ENCODE results near the gene ANKRD33.
A peak's percentile ranks its signal among the peaks of the same experiment; 100 is the strongest.

Gene ANKRD33

GRCh38 chr12:51907856-51908425 lies 20.0 kb downstream of the ANKRD33 start:
- TF ChIP-seq POLR2AphosphoS5 (IDR thresholded peaks at IDR 0.05; ENCODE audit: low read depth, low read length) = no peak
- TF ChIP-seq PAX5 (IDR thresholded peaks at IDR 0.05; ENCODE audit: insufficient read depth, low read length, severe bottlenecking) = no peak
- TF ChIP-seq TAF1 (IDR thresholded peaks at IDR 0.05; ENCODE audit: low read depth, low read length) = no peak
- no peak for TF ChIP-seq SPI1 (IDR thresholded peaks at IDR 0.05; ENCODE audit: low read depth, low read length)
- no peak for TF ChIP-seq POU2F2 (IDR thresholded peaks at IDR 0.05; ENCODE audit: low read depth, low read length)
- no peak for TF ChIP-seq POLR2A (IDR thresholded peaks at IDR 0.05; ENCODE audit: low read depth, low read length)
- DNase-seq (ENCODE audit: insufficient read length, low spot score) (no peak), FAIRE-seq (no peak)

- DNase-seq (ENCODE audit: insufficient read length, low spot score) (no peak), FAIRE-seq (no peak)
- TF ChIP-seq TAF1 (IDR thresholded peaks at IDR 0.05; ENCODE audit: low read depth, low read length) = no peak
- TF ChIP-seq POU2F2 (IDR thresholded peaks at IDR 0.05; ENCODE audit: low read depth, low read length) = no peak
- no peak for TF ChIP-seq SPI1 (IDR thresholded peaks at IDR 0.05; ENCODE audit: low read depth, low read length)
- no peak for TF ChIP-seq PAX5 (IDR thresholded peaks at IDR 0.05; ENCODE audit: insufficient read depth, low read length, severe bottlenecking)
- TF ChIP-seq POLR2A (IDR thresholded peaks at IDR 0.05; ENCODE audit: low read depth, low read length) = no peak
- no peak for TF ChIP-seq POLR2AphosphoS5 (IDR thresholded peaks at IDR 0.05; ENCODE audit: low read depth, low read length)
Observed at GRCh38 chr12:51908876-51909592, 21.1 kb downstream of the ANKRD33 start.

GRCh38 chr12:51910168-51910567 lies 22.3 kb downstream of the ANKRD33 start:
- FAIRE-seq (no peak), DNase-seq (ENCODE audit: insufficient read length, low spot score) (no peak)
- TF ChIP-seq POLR2AphosphoS5 (IDR thresholded peaks at IDR 0.05; ENCODE audit: low read depth, low read length) (no peak), SPI1 (IDR thresholded peaks at IDR 0.05; ENCODE audit: low read depth, low read length) (no peak), PAX5 (IDR thresholded peaks at IDR 0.05; ENCODE audit: insufficient read depth, low read length, severe bottlenecking) (no peak), POU2F2 (IDR thresholded peaks at IDR 0.05; ENCODE audit: low read depth, low read length) (no peak), TAF1 (IDR thresholded peaks at IDR 0.05; ENCODE audit: low read depth, low read length) (no peak), POLR2A (IDR thresholded peaks at IDR 0.05; ENCODE audit: low read depth, low read length) (no peak)

DNA sequence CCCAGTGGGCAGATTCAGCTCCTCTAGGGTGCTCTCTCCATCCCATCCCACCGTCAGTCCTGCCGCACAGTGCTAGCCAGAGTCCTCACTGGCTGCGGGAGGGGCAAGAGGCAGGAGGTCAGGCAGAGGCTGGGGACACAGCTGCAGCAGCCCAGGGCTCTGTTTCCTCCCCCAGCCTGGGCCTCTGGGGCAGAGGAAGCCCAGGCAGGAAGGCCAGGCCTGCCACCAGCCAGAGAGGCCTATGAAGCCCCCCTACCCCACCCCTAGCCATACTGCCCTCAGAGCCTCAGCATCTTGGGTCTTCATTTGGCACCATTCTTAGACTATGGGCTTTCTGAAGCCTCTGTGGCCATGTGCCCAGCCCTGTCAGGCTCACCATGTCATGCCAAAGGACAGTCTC lies 22.8 kb downstream of the ANKRD33 start:
- TF ChIP-seq POLR2A (IDR thresholded peaks at IDR 0.05; ENCODE audit: low read depth, low read length) = no peak
- no peak for TF ChIP-seq PAX5 (IDR thresholded peaks at IDR 0.05; ENCODE audit: insufficient read depth, low read length, severe bottlenecking)
- TF ChIP-seq POU2F2 (IDR thresholded peaks at IDR 0.05; ENCODE audit: low read depth, low read length) = no peak
- no peak for TF ChIP-seq TAF1 (IDR thresholded peaks at IDR 0.05; ENCODE audit: low read depth, low read length)
- no peak for TF ChIP-seq POLR2AphosphoS5 (IDR thresholded peaks at IDR 0.05; ENCODE audit: low read depth, low read length)
- TF ChIP-seq SPI1 (IDR thresholded peaks at IDR 0.05; ENCODE audit: low read depth, low read length) = no peak
- DNase-seq (ENCODE audit: insufficient read length, low spot score) (no peak), FAIRE-seq (no peak)

DNA sequence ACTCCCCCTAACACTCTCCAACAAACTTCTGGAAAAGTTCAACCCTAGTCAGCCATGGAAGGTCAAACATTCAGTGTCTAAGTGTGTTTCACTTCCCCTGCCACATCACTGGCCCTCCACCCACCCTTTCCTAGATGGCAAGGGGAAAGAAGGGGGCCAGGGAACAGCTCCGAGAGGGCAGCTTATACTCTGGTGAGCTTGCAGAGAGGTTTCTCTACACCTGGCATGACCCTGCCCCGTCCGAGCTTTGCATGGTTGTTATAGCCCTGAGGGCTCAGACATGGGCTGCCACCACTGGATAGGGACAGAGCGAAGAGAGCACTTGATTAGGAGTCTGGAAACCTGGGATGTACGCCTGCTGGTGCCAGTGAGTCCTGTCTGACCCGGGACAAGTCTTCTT lies 23.4 kb downstream of the ANKRD33 start:
- FAIRE-seq = no peak
- TF ChIP-seq POLR2A (IDR thresholded peaks at IDR 0.05; ENCODE audit: low read depth, low read length) = no peak
- TF ChIP-seq SPI1 (IDR thresholded peaks at IDR 0.05; ENCODE audit: low read depth, low read length) = peak; percentile 70
- DNase-seq (ENCODE audit: insufficient read length, low spot score) = no peak

- DNase-seq (ENCODE audit: insufficient read length, low spot score) (no peak), FAIRE-seq (no peak)
- TF ChIP-seq TAF1 (IDR thresholded peaks at IDR 0.05; ENCODE audit: low read depth, low read length) (no peak), SPI1 (IDR thresholded peaks at IDR 0.05; ENCODE audit: low read depth, low read length) (no peak), PAX5 (IDR thresholded peaks at IDR 0.05; ENCODE audit: insufficient read depth, low read length, severe bottlenecking) (no peak), POLR2A (IDR thresholded peaks at IDR 0.05; ENCODE audit: low read depth, low read length) (no peak), POLR2AphosphoS5 (IDR thresholded peaks at IDR 0.05; ENCODE audit: low read depth, low read length) (no peak), POU2F2 (IDR thresholded peaks at IDR 0.05; ENCODE audit: low read depth, low read length) (no peak)
Observed at GRCh38 chr12:51911788-51912711, 24.1 kb downstream of the ANKRD33 start.

- TF ChIP-seq POU2F2 (IDR thresholded peaks at IDR 0.05; ENCODE audit: low read depth, low read length) (no peak), SPI1 (IDR thresholded peaks at IDR 0.05; ENCODE audit: low read depth, low read length) (no peak), POLR2A (IDR thresholded peaks at IDR 0.05; ENCODE audit: low read depth, low read length) (no peak), TAF1 (IDR thresholded peaks at IDR 0.05; ENCODE audit: low read depth, low read length) (no peak), PAX5 (IDR thresholded peaks at IDR 0.05; ENCODE audit: insufficient read depth, low read length, severe bottlenecking) (no peak), POLR2AphosphoS5 (IDR thresholded peaks at IDR 0.05; ENCODE audit: low read depth, low read length) (no peak)
- DNase-seq (ENCODE audit: insufficient read length, low spot score) (no peak), FAIRE-seq (no peak)
Observed at GRCh38 chr12:51913071-51914033, 25.4 kb downstream of the ANKRD33 start.

DNA sequence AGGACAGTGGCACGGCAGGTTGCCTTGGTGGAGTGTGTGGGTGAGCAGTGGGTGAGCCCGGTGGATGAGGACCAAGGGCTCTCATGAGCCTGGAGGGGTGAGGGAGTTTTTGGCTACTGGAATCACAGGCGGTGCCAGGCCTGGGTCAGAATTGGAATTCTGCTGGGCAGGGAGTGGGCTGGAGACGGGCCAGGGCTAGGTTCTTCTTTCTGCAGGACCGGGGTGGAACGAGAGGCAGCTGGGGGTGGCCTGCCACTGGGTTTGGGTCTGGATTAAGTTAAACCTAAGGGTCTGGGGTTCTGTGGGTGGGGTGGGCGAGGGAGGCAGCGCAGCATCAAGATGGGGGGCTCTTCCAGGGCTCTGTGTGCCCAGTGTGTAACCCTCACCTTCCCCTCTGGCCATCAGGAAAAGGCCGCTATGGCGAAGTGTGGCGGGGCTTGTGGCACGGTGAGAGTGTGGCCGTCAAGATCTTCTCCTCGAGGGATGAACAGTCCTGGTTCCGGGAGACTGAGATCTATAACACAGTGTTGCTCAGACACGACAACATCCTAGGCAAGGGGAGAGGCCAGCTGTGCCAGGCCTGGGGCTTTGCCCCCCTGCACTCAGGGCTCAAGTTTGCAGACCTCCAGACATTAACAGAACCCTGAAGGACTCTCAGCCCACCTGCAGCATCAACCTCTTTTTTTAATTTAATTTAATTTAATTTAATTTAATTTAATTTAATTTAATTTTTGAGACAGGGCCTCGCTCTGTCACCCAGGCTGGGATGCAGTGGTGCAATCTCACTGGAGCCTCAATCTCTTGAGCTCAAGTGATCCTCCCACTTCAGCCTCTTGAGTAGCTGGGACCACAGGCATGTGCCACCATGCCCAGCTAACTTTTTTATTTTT lies 26.4 kb downstream of the ANKRD33 start:
- FAIRE-seq = no peak
- no peak for DNase-seq (ENCODE audit: insufficient read length, low spot score)
- TF ChIP-seq POLR2AphosphoS5 (IDR thresholded peaks at IDR 0.05; ENCODE audit: low read depth, low read length) (no peak), POU2F2 (IDR thresholded peaks at IDR 0.05; ENCODE audit: low read depth, low read length) (no peak), PAX5 (IDR thresholded peaks at IDR 0.05; ENCODE audit: insufficient read depth, low read length, severe bottlenecking) (no peak), TAF1 (IDR thresholded peaks at IDR 0.05; ENCODE audit: low read depth, low read length) (no peak), POLR2A (IDR thresholded peaks at IDR 0.05; ENCODE audit: low read depth, low read length) (no peak), SPI1 (IDR thresholded peaks at IDR 0.05; ENCODE audit: low read depth, low read length) (no peak)

All from GM12891 (cell line).